Measurements from ENCODE around the gene PARD3B. TPM values are rescaled to one million over a fixed set of nuclear protein-coding genes. Genes with fewer than 3 reads are reported as not detected.

PARD3B gene
- total RNA-seq, 1 experiment from 2014 or later: 2.0 TPM

DNA sequence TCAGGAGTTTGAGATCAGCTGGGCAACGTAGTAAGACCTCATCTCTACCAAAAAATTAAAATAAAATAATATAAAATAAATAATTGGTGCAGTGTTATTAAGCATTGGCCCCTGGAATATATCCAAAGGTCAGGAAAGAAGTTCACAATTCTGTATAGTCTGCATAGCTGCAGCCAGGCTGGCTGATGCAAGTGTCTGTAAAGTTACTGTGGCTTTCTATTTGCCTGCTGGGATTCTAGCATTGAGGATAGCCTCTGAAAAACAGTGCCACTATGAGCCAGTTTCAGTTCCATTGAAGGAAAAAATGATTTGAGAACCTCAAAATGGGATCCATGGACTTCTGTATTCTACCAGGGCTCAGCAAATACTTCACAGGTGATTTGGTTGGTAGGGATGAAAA lies 208.6 kb downstream of the PARD3B start:
- no peaks in the 10 kb centered on the region for H3K9me3 ChIP-seq (ENCODE audit: control insufficient read depth in 1 of 2, insufficient read depth in 1 of 2, low read depth in 1 of 2, low read length in 2 of 2)
- no peak overlapping the region for H3K4me2 ChIP-seq (ENCODE audit: low read length)
- H2AFZ ChIP-seq (ENCODE audit: low read depth, low read length, poor library complexity, severe bottlenecking): no peak overlapping the region
- ChIA-PET CTCF (no interaction called here), POLR2A (no interaction called here), RAD21 (ENCODE audit: low non-redundant PET in 1 of 2, low total read pairs in 2 of 2, uncharacterized antibody in 2 of 2, unreplicated experiment in 2 of 2) (no interaction called here)
- no TSS peak for BruUV-seq (replicated peaks)
- no peaks in the 10 kb centered on the region for H4K20me1 ChIP-seq (ENCODE audit: insufficient read depth)
- no peaks in the 10 kb centered on the region for H3K4me1 ChIP-seq (ENCODE audit: control insufficient read depth in 1 of 2, insufficient read depth in 2 of 2, low read length in 2 of 2)
- no peaks in the 10 kb centered on the region for H3K27me3 ChIP-seq (ENCODE audit: insufficient read depth, low read length)
- intact Hi-C loops (cut with micrococcal nuclease): no loop called here
- no peaks in the 10 kb centered on the region for H3K9me2 ChIP-seq (ENCODE audit: insufficient read depth)
- H3K4me3 ChIP-seq (replicated peaks in 1 of 2; ENCODE audit: low read depth in 1 of 2, low read length in 2 of 2): no peak overlapping the region
- ATAC-seq: no peak
- H3K27ac ChIP-seq (ENCODE audit: low read depth, low read length): no peak overlapping the region
- no peak for DNase-seq (ENCODE audit: low read depth, low spot score)
- no peaks in the 10 kb centered on the region for H3K36me3 ChIP-seq (ENCODE audit: control insufficient read depth in 1 of 2, insufficient read depth in 2 of 2, low read length in 2 of 2)
- TF ChIP-seq SP1 (IDR thresholded peaks at IDR 0.05; ENCODE audit: low read depth) (no peak), CTCF (IDR thresholded peaks at IDR 0.05 in 2 of 3, conservative IDR thresholded peaks at IDR 0.05 in 1 of 3; ENCODE audit: borderline replicate concordance in 1 of 3, insufficient read depth in 1 of 3, low read depth in 2 of 3, low read length in 2 of 3) (no peak)
- no peak overlapping the region for H3K9ac ChIP-seq (ENCODE audit: low read length)
- H3K79me2 ChIP-seq (ENCODE audit: insufficient read depth, low read length): no peaks in the 10 kb centered on the region

DNA sequence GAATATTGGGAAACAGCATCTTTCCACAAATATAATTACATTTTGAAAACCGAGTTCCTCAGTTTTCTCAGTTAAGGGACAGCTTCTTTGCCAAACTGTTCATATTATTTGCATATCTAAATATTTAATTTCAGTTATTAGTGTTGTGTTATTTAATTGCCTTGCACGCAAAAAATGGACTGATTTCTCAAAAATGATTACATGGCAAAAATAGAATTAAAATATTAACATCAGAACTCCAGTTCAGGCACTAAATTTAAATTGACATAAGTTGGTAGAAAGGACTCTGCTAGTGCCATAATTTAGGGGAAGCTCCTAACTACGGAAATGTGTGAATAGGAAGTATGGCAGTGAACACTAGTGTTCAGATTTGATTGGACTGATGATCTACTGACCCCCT lies 209.6 kb downstream of the PARD3B start:
- no peak for TF ChIP-seq SP1 (IDR thresholded peaks at IDR 0.05; ENCODE audit: low read depth)
- no peak for TF ChIP-seq EZH2phosphoT487 (IDR thresholded peaks at IDR 0.05; ENCODE audit: borderline replicate concordance)
- no peak for TF ChIP-seq FOSL1 (IDR thresholded peaks at IDR 0.05; ENCODE audit: low read depth)
- no peak for TF ChIP-seq CBX3 (IDR thresholded peaks at IDR 0.05; ENCODE audit: low read depth)
- no peak for TF ChIP-seq SRF (IDR thresholded peaks at IDR 0.05; ENCODE audit: low read depth)
- TF ChIP-seq CTCF (IDR thresholded peaks at IDR 0.05 in 2 of 3, conservative IDR thresholded peaks at IDR 0.05 in 1 of 3; ENCODE audit: borderline replicate concordance in 1 of 3, insufficient read depth in 1 of 3, low read depth in 2 of 3, low read length in 2 of 3): no peak
- TF ChIP-seq EGR1 (IDR thresholded peaks at IDR 0.05; ENCODE audit: low read depth): no peak
- no peak for TF ChIP-seq CEBPB (IDR thresholded peaks at IDR 0.05; ENCODE audit: low read depth)
- no peak for TF ChIP-seq EZH2 (IDR thresholded peaks at IDR 0.05)
- TF ChIP-seq ZBTB33 (IDR thresholded peaks at IDR 0.05; ENCODE audit: extremely low read depth, insufficient replicate concordance, low read length): no peak
- TF ChIP-seq SIN3A (IDR thresholded peaks at IDR 0.05; ENCODE audit: low read depth): no peak
- no peak for TF ChIP-seq POLR2AphosphoS5 (IDR thresholded peaks at IDR 0.05; ENCODE audit: low read depth, low read length)
- no peak for TF ChIP-seq TCF7L2 (IDR thresholded peaks at IDR 0.05; ENCODE audit: borderline replicate concordance, extremely low read depth, insufficient read depth, insufficient read length)
- TF ChIP-seq RAD21 (IDR thresholded peaks at IDR 0.05; ENCODE audit: low read depth): no peak
- TF ChIP-seq POLR2A (IDR thresholded peaks at IDR 0.05; ENCODE audit: borderline replicate concordance, extremely low read depth, insufficient read depth, insufficient read length): no peak
- H3K4me3 ChIP-seq (replicated peaks in 1 of 2; ENCODE audit: low read depth in 1 of 2, low read length in 2 of 2): no peak overlapping the region
- no peaks in the 10 kb centered on the region for H3K36me3 ChIP-seq (ENCODE audit: control insufficient read depth in 1 of 2, insufficient read depth in 2 of 2, low read length in 2 of 2)
- H2AFZ ChIP-seq (ENCODE audit: low read depth, low read length, poor library complexity, severe bottlenecking): no peak overlapping the region
- DNase-seq (ENCODE audit: low read depth, low spot score) (no peak), ATAC-seq (no peak)
- RAD21 ChIA-PET (ENCODE audit: low non-redundant PET in 1 of 2, low total read pairs in 2 of 2, uncharacterized antibody in 2 of 2, unreplicated experiment in 2 of 2): no interaction called here
- no peak overlapping the region for H3K9ac ChIP-seq (ENCODE audit: low read length)
- intact Hi-C loops (cut with micrococcal nuclease): no loop called here
- H3K4me2 ChIP-seq (ENCODE audit: low read length): no peak overlapping the region
- H3K79me2 ChIP-seq (ENCODE audit: insufficient read depth, low read length): no peaks in the 10 kb centered on the region
- H3K9me3 ChIP-seq (ENCODE audit: control insufficient read depth in 1 of 2, insufficient read depth in 1 of 2, low read depth in 1 of 2, low read length in 2 of 2): no peaks in the 10 kb centered on the region
- CTCF ChIA-PET: no interaction called here
- H3K27ac ChIP-seq (ENCODE audit: low read depth, low read length): no peak overlapping the region
- no peaks in the 10 kb centered on the region for H3K27me3 ChIP-seq (ENCODE audit: insufficient read depth, low read length)
- H3K9me2 ChIP-seq (ENCODE audit: insufficient read depth): no peaks in the 10 kb centered on the region
- no peaks in the 10 kb centered on the region for H4K20me1 ChIP-seq (ENCODE audit: insufficient read depth)
- POLR2A ChIA-PET: no interaction called here
- BruUV-seq (replicated peaks): no TSS peak
- no peaks in the 10 kb centered on the region for H3K4me1 ChIP-seq (ENCODE audit: control insufficient read depth in 1 of 2, insufficient read depth in 2 of 2, low read length in 2 of 2)
